ENCODE measurements around the gene MAP2K4. TPM values are rescaled to one million over a fixed set of nuclear protein-coding genes. Genes with fewer than 3 reads are reported as not detected.

MAP2K4 gene
- total RNA-seq, 4 donors from 2014 or later: 23.1 to 31.9 (median 31.0) TPM

GRCh38 chr17:12007466-12007865 lies 13.2 kb upstream of the MAP2K4 start:
- Histone ChIP-seq H3K27me3 (peaks cover 0 to 4% (median 0%) of the 10 kb centered on the region in 4 donors), H3K9me3 (no peaks in the 10 kb centered on the region), H3K4me3 (no peak overlapping the region), H3K4me1 (no peaks in the 10 kb centered on the region), H3K27ac (replicated peaks in 1 of 4) (no peak overlapping the region), H3K36me3 (no peaks in the 10 kb centered on the region)
- intact Hi-C loops (cut with DNase I): no loop called here
- DNase-seq (ENCODE audit: extremely low spot score): no peak
- 85% methylated on average over 5 of the region's 5 CpGs for WGBS
- TF ChIP-seq POLR2A (IDR thresholded peaks at IDR 0.05; ENCODE audit: low read depth) (no peak), EP300 (IDR thresholded peaks at IDR 0.05) (no peak), CTCF (IDR thresholded peaks at IDR 0.05) (no peak), POLR2AphosphoS5 (IDR thresholded peaks at IDR 0.05) (no peak)

DNA sequence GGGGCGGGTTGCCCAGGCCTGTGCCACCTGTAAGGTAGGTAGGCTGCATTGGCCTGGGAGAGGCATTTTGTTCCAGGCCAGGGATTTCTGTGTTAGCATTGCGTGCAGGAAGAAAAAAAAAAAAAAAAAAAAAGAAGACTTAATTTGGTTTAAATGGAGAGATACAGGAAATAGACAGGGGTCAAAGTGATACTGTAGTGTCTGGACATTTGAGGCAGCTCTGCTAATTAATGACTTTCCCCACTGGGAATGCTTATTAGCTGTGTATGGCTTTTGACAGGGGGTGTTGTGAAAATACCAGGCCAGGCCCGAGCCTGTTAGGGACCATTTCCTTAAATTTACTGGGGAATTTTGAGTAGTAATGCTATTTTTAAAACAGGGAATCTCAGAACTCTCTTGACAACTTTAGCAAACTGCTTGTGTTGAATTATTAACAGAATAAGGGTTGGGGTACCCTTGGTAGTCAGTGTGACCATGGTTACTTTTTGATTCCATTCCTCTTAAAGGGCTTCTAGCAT lies 1.0 kb downstream of the MAP2K4 start:
- Histone ChIP-seq H3K36me3 (no peaks in the 10 kb centered on the region), H3K9me3 (no peaks in the 10 kb centered on the region), H3K27me3 (no peaks in the 10 kb centered on the region), H3K4me3 (peak overlapping the region; percentile 81 to 98 (median 97)), H3K4me1 (peaks cover 16 to 56% (median 53%) of the 10 kb centered on the region in 4 donors), H3K27ac (replicated peaks in 1 of 4) (peak overlapping the region; percentile 87 to 94 (median 92))
- DNase-seq (ENCODE audit: extremely low spot score): no peak
- TF ChIP-seq POLR2AphosphoS5 (IDR thresholded peaks at IDR 0.05) (no peak), EP300 (IDR thresholded peaks at IDR 0.05) (no peak), CTCF (IDR thresholded peaks at IDR 0.05) (no peak), POLR2A (IDR thresholded peaks at IDR 0.05; ENCODE audit: low read depth) (no peak)
- intact Hi-C loops (cut with DNase I): loop anchor here (10.0 kb wide), 1 partner anchor 993 kb away; the partner anchor contains the start of gene ELAC2
- WGBS: 3% methylated on average over 3 of the region's 3 CpGs

DNA sequence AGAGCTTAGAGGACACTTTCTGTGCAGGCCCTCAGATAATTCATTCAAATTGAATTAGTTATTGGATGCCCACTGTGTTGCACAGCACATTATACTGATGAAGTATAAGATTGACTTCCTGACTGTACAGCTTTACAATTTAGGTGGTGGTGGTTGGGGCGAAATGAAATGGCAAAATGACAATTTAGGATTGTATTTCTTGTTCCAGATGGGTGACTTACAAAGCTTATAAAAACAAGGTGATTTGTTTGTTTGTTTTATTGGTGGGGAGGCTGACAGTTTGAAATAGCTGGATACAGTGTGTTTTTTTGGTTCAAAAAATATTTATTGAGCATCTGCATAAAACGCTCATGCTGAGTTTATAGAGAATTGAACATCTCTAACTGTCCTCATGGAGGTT lies 1.6 kb downstream of the MAP2K4 start:
- WGBS: 87% methylated on average over 2 of the region's 2 CpGs
- H3K27ac ChIP-seq (replicated peaks in 1 of 4): no peak overlapping the region
- H3K9me3 ChIP-seq: no peaks in the 10 kb centered on the region
- H3K4me3 ChIP-seq: peak overlapping the region in 1 of 4 donors; percentile 97
- no peaks in the 10 kb centered on the region for H3K27me3 ChIP-seq
- H3K36me3 ChIP-seq: no peaks in the 10 kb centered on the region
- DNase-seq (ENCODE audit: extremely low spot score): no peak
- peaks cover 16 to 57% (median 53%) of the 10 kb centered on the region in 4 donors for H3K4me1 ChIP-seq
- intact Hi-C loops (cut with DNase I): loop anchor here (10.0 kb wide), 1 partner anchor 992 kb away; the partner anchor contains the start of gene ELAC2
- no peak for TF ChIP-seq POLR2AphosphoS5 (IDR thresholded peaks at IDR 0.05)
- TF ChIP-seq CTCF (IDR thresholded peaks at IDR 0.05): no peak
- TF ChIP-seq EP300 (IDR thresholded peaks at IDR 0.05): no peak
- TF ChIP-seq POLR2A (IDR thresholded peaks at IDR 0.05; ENCODE audit: low read depth): no peak

DNA sequence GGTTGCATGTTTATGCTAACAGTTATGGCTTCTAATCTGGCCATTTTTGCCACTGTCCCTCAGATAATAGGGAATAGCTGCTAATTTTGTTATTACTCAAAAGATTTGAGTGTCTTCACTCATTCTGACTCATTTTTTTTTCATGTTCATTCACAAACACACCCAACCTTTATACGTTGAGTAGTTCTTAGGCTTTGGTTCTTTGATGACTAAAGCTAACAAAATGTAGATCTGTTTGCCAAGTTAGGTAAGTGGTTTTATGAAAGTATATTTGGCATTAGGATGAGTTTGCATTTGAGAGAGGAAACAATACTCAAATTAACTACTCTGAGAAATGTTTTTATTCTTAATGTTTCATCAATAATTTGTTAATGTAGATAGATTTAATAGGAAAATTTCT lies 3.6 kb downstream of the MAP2K4 start:
- no peak overlapping the region for H3K4me3 ChIP-seq
- H3K9me3 ChIP-seq: no peaks in the 10 kb centered on the region
- DNase-seq (ENCODE audit: extremely low spot score): no peak
- TF ChIP-seq CTCF (IDR thresholded peaks at IDR 0.05) (no peak), POLR2AphosphoS5 (IDR thresholded peaks at IDR 0.05) (no peak), EP300 (IDR thresholded peaks at IDR 0.05) (no peak), POLR2A (IDR thresholded peaks at IDR 0.05; ENCODE audit: low read depth) (no peak)
- peaks cover 16 to 68% (median 54%) of the 10 kb centered on the region in 4 donors for H3K4me1 ChIP-seq
- no peaks in the 10 kb centered on the region for H3K36me3 ChIP-seq
- no peak overlapping the region for H3K27ac ChIP-seq (replicated peaks in 1 of 4)
- WGBS: 27% methylated on average over 1 of the region's 1 CpG
- no peaks in the 10 kb centered on the region for H3K27me3 ChIP-seq
- intact Hi-C loops (cut with DNase I): loop anchor here (10.0 kb wide), 1 partner anchor 990 kb away; the partner anchor contains the start of gene ELAC2
